ENCODE results near the gene NYNRIN.

The NYNRIN gene

DNA sequence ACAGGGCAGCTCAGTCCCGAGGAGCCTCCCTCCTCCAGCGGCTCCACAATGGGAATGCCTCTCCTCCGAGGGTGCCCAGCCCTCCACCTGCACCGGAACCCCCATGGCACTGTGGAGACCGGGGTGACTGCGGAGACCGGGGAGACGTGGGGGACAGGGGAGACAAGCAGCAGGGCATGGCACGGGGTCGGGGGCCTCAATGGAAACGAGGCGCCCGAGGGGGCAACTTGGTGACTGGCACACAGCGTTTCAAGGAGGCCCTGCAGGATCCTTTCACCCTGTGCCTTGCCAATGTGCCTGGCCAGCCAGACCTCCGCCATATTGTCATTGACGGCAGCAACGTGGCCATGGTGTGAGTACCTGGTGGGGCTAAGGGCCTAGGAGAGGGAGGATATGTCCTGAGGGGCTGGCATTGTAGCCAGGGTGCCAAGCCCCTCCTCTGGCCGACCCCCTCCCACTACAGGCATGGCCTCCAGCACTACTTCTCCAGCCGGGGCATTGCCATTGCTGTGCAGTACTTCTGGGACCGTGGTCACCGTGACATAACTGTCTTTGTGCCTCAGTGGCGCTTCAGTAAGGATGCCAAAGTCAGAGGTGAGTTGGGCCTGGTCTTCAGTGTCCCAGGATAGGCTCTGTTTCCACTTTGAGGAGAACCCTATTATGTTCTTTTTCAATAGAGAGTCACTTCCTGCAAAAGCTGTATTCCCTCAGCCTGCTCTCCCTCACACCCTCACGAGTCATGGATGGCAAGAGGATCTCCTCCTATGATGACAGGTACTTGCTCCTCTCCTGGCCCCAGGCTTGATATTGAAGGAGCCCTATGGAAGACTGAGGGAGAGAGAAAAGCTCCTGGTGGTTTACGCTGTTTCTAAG is 33.7 kb downstream of the NYNRIN start:
- no peak for TF ChIP-seq ESRRG (CRISPR knock-in tag; IDR thresholded peaks at IDR 0.05)
- TF ChIP-seq, protein P1, sequence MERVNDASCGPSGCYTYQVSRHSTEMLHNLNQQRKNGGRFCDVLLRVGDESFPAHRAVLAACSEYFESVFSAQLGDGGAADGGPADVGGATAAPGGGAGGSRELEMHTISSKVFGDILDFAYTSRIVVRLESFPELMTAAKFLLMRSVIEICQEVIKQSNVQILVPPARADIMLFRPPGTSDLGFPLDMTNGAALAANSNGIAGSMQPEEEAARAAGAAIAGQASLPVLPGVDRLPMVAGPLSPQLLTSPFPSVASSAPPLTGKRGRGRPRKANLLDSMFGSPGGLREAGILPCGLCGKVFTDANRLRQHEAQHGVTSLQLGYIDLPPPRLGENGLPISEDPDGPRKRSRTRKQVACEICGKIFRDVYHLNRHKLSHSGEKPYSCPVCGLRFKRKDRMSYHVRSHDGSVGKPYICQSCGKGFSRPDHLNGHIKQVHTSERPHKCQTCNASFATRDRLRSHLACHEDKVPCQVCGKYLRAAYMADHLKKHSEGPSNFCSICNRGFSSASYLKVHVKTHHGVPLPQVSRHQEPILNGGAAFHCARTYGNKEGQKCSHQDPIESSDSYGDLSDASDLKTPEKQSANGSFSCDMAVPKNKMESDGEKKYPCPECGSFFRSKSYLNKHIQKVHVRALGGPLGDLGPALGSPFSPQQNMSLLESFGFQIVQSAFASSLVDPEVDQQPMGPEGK (CRISPR knock-in tag; IDR thresholded peaks at IDR 0.05; ENCODE audit: borderline replicate concordance), result no peak
- no peak for TF ChIP-seq ZFP30 (CRISPR knock-in tag; IDR thresholded peaks at IDR 0.05)
- TF ChIP-seq ZNF8 (CRISPR knock-in tag; IDR thresholded peaks at IDR 0.05), result no peak
- TF ChIP-seq BACH2 (CRISPR knock-in tag; IDR thresholded peaks at IDR 0.05; ENCODE audit: borderline replicate concordance), result no peak
- no peak for TF ChIP-seq GLIS3 (CRISPR knock-in tag; IDR thresholded peaks at IDR 0.05)
- no peak for TF ChIP-seq ARNTL (CRISPR knock-in tag; IDR thresholded peaks at IDR 0.05; ENCODE audit: borderline replicate concordance, low read depth)
- TF ChIP-seq, protein P2, sequence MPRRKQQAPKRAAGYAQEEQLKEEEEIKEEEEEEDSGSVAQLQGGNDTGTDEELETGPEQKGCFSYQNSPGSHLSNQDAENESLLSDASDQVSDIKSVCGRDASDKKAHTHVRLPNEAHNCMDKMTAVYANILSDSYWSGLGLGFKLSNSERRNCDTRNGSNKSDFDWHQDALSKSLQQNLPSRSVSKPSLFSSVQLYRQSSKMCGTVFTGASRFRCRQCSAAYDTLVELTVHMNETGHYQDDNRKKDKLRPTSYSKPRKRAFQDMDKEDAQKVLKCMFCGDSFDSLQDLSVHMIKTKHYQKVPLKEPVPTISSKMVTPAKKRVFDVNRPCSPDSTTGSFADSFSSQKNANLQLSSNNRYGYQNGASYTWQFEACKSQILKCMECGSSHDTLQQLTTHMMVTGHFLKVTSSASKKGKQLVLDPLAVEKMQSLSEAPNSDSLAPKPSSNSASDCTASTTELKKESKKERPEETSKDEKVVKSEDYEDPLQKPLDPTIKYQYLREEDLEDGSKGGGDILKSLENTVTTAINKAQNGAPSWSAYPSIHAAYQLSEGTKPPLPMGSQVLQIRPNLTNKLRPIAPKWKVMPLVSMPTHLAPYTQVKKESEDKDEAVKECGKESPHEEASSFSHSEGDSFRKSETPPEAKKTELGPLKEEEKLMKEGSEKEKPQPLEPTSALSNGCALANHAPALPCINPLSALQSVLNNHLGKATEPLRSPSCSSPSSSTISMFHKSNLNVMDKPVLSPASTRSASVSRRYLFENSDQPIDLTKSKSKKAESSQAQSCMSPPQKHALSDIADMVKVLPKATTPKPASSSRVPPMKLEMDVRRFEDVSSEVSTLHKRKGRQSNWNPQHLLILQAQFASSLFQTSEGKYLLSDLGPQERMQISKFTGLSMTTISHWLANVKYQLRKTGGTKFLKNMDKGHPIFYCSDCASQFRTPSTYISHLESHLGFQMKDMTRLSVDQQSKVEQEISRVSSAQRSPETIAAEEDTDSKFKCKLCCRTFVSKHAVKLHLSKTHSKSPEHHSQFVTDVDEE (CRISPR knock-in tag; IDR thresholded peaks at IDR 0.05), result no peak
- no peak for TF ChIP-seq SNAI2 (CRISPR knock-in tag; IDR thresholded peaks at IDR 0.05)
- TF ChIP-seq, protein P3, sequence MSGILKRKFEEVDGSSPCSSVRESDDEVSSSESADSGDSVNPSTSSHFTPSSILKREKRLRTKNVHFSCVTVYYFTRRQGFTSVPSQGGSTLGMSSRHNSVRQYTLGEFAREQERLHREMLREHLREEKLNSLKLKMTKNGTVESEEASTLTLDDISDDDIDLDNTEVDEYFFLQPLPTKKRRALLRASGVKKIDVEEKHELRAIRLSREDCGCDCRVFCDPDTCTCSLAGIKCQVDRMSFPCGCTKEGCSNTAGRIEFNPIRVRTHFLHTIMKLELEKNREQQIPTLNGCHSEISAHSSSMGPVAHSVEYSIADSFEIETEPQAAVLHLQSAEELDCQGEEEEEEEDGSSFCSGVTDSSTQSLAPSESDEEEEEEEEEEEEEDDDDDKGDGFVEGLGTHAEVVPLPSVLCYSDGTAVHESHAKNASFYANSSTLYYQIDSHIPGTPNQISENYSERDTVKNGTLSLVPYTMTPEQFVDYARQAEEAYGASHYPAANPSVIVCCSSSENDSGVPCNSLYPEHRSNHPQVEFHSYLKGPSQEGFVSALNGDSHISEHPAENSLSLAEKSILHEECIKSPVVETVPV (CRISPR knock-in tag; IDR thresholded peaks at IDR 0.05), result no peak
- no peak for TF ChIP-seq ZFP3 (CRISPR knock-in tag; IDR thresholded peaks at IDR 0.05)
- TF ChIP-seq CSDC2 (CRISPR knock-in tag; IDR thresholded peaks at IDR 0.05), result no peak
- no peak for TF ChIP-seq ZNF70 (CRISPR knock-in tag; IDR thresholded peaks at IDR 0.05)
- no peak for TF ChIP-seq ZNF565 (CRISPR knock-in tag; conservative IDR thresholded peaks at IDR 0.05; ENCODE audit: low read depth)
- TF ChIP-seq OSR1 (CRISPR knock-in tag; IDR thresholded peaks at IDR 0.05), result no peak
- no peak for TF ChIP-seq PPARA (CRISPR knock-in tag; IDR thresholded peaks at IDR 0.05; ENCODE audit: borderline replicate concordance)
- TF ChIP-seq, protein P4, sequence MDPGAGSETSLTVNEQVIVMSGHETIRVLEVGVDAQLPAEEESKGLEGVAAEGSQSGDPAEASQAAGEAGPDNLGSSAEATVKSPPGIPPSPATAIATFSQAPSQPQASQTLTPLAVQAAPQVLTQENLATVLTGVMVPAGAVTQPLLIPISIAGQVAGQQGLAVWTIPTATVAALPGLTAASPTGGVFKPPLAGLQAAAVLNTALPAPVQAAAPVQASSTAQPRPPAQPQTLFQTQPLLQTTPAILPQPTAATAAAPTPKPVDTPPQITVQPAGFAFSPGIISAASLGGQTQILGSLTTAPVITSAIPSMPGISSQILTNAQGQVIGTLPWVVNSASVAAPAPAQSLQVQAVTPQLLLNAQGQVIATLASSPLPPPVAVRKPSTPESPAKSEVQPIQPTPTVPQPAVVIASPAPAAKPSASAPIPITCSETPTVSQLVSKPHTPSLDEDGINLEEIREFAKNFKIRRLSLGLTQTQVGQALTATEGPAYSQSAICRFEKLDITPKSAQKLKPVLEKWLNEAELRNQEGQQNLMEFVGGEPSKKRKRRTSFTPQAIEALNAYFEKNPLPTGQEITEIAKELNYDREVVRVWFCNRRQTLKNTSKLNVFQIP (CRISPR knock-in tag; IDR thresholded peaks at IDR 0.05; ENCODE audit: borderline replicate concordance, low read depth), result no peak
- no peak for TF ChIP-seq TCF4 (CRISPR knock-in tag; IDR thresholded peaks at IDR 0.05; ENCODE audit: borderline replicate concordance)
- TF ChIP-seq ISL1 (CRISPR knock-in tag; IDR thresholded peaks at IDR 0.05), result no peak

DNA sequence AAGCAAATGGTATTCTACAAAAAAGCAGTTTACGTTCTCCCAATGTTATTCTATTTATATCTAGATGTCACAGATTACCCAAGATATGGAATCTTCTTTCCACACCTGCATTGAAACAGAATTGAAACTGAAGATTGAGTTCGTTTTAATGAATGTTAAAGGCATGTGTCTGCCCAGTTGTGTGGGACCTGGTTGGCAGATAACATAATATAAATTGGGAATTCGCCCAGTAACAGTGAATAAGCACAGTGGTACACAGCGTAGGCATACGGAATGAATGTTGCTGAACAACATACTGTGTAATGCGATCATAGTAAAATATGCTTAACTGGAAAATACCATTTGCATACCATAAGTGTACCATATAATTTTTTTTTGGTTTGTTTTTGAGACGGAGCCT is 35.2 kb downstream of the NYNRIN start:
- no peak for ATAC-seq
- TF ChIP-seq ZNF565 (CRISPR knock-in tag; conservative IDR thresholded peaks at IDR 0.05; ENCODE audit: low read depth), result no peak
- no peak for TF ChIP-seq CSDC2 (CRISPR knock-in tag; IDR thresholded peaks at IDR 0.05)
- no peak for TF ChIP-seq SNAI2 (CRISPR knock-in tag; IDR thresholded peaks at IDR 0.05)
- TF ChIP-seq, protein P2 (CRISPR knock-in tag; IDR thresholded peaks at IDR 0.05), result no peak
- TF ChIP-seq ESRRG (CRISPR knock-in tag; IDR thresholded peaks at IDR 0.05), result no peak
- TF ChIP-seq ZNF70 (CRISPR knock-in tag; IDR thresholded peaks at IDR 0.05), result no peak
- TF ChIP-seq ISL1 (CRISPR knock-in tag; IDR thresholded peaks at IDR 0.05), result no peak
- no peak for TF ChIP-seq ZNF8 (CRISPR knock-in tag; IDR thresholded peaks at IDR 0.05)
- TF ChIP-seq, protein P4 (CRISPR knock-in tag; IDR thresholded peaks at IDR 0.05; ENCODE audit: borderline replicate concordance, low read depth), result no peak

More for the DNA sequence above, 33.7 kb downstream of the NYNRIN start:
- ATAC-seq, result no peak
